ENCODE data around the gene EFNA1. TPM values are rescaled to one million over a fixed set of nuclear protein-coding genes. Genes with fewer than 3 reads are reported as not detected.

The EFNA1 gene
- total and polyA plus RNA-seq, 2 donors (not counting 3 experiments of a cell fraction or from before 2014, with no cell fraction given), result 107 to 289 TPM

- Histone ChIP-seq H3K4me2 (ENCODE audit: insufficient read depth, low read length) (no peak overlapping the region), H3K9me3 (replicated peaks; ENCODE audit: control insufficient read depth, insufficient read depth, low read length) (no peaks in the 10 kb centered on the region), H3K9ac (replicated peaks; ENCODE audit: extremely low read depth, insufficient read depth, low read length) (no peak overlapping the region), H3K9me1 (replicated peaks; ENCODE audit: control insufficient read depth, extremely low read depth, insufficient read depth, low read length) (no peaks in the 10 kb centered on the region), H3K27me3 (ENCODE audit: control insufficient read depth in 2 of 2, insufficient read depth in 2 of 2, low read length in 2 of 2) (peaks cover 35 to 46% of the 10 kb centered on the region in 2 experiments), H3K27ac (ENCODE audit: insufficient read depth, low read depth, low read length) (no peak overlapping the region), H4K20me1 (replicated peaks; ENCODE audit: control insufficient read depth, extremely low read depth, insufficient read depth, low read length) (no peaks in the 10 kb centered on the region), H3K79me2 (ENCODE audit: control insufficient read depth, insufficient read depth, low read length) (no peaks in the 10 kb centered on the region), H2AFZ (ENCODE audit: low read depth, low read length) (no peak overlapping the region), H3K36me3 (ENCODE audit: control insufficient read depth in 2 of 2, extremely low read depth in 1 of 2, insufficient read depth in 2 of 2, low read length in 2 of 2) (no peaks in the 10 kb centered on the region), H3K4me3 (replicated peaks in 1 of 3; ENCODE audit: insufficient read depth in 1 of 3, low read depth in 1 of 3, low read length in 3 of 3) (no peak overlapping the region), H3K4me1 (ENCODE audit: control insufficient read depth, extremely low read depth, insufficient read depth, low read length) (peaks cover 15% of the 10 kb centered on the region)
- FAIRE-seq, result no peak
- ChIA-PET POLR2A (no interaction called here), CTCF (interaction anchor here (1.0 to 1.4 kb wide), 4 partner anchors 20 to 175 kb away, joined by 3 to 5 read pairs (median 4); partner anchors contain the start of gene KRTCAP2)
- dilution Hi-C loops (cut with MboI; ENCODE audit: extremely low pct_ligation_motif_present, low sequenced_read_pairs), result no loop called here
- intact Hi-C loops (cut with micrococcal nuclease), result no loop called here
- no TSS peak for BruUV-seq (replicated peaks)
- TF ChIP-seq EZH2 (IDR thresholded peaks at IDR 0.05; ENCODE audit: borderline replicate concordance, low read depth, low read length, severe bottlenecking), result peak; percentile 84
- TF ChIP-seq MAX (IDR thresholded peaks at IDR 0.05; ENCODE audit: insufficient read depth, insufficient read length), result no peak
- no peak for DNase-seq (ENCODE audit: low read depth, low spot score)
Observed at GRCh38 chr1:155081472-155082300, 46.0 kb upstream of the EFNA1 start.

- DNase-seq (ENCODE audit: low read depth, low spot score), result no peak
- intact Hi-C loops (cut with micrococcal nuclease), result no loop called here
- no peak overlapping the region for H2AFZ ChIP-seq (ENCODE audit: low read depth, low read length)
- H3K4me3 ChIP-seq (replicated peaks in 1 of 3; ENCODE audit: insufficient read depth in 1 of 3, low read depth in 1 of 3, low read length in 3 of 3), result no peak overlapping the region
- no peak overlapping the region for H3K4me2 ChIP-seq (ENCODE audit: insufficient read depth, low read length)
- H3K9me1 ChIP-seq (replicated peaks; ENCODE audit: control insufficient read depth, extremely low read depth, insufficient read depth, low read length), result no peaks in the 10 kb centered on the region
- dilution Hi-C loops (cut with MboI; ENCODE audit: extremely low pct_ligation_motif_present, low sequenced_read_pairs), result no loop called here
- H3K79me2 ChIP-seq (ENCODE audit: control insufficient read depth, insufficient read depth, low read length), result no peaks in the 10 kb centered on the region
- ChIA-PET CTCF (interaction anchor here (1.0 kb wide), 1 partner anchor 176 kb away, joined by 3 read pairs; no protein-coding TSS in a partner anchor), POLR2A (no interaction called here)
- no peaks in the 10 kb centered on the region for H4K20me1 ChIP-seq (replicated peaks; ENCODE audit: control insufficient read depth, extremely low read depth, insufficient read depth, low read length)
- FAIRE-seq, result no peak
- no peak for TF ChIP-seq JUN (IDR thresholded peaks at IDR 0.05; ENCODE audit: borderline replicate concordance, insufficient read depth, insufficient read length, low read depth)
- TF ChIP-seq EZH2 (IDR thresholded peaks at IDR 0.05; ENCODE audit: borderline replicate concordance, low read depth, low read length, severe bottlenecking), result peak; percentile 17
- peaks cover 35 to 46% of the 10 kb centered on the region in 2 experiments for H3K27me3 ChIP-seq (ENCODE audit: control insufficient read depth in 2 of 2, insufficient read depth in 2 of 2, low read length in 2 of 2)
- BruUV-seq (replicated peaks), result no TSS peak
- H3K36me3 ChIP-seq (ENCODE audit: control insufficient read depth in 2 of 2, extremely low read depth in 1 of 2, insufficient read depth in 2 of 2, low read length in 2 of 2), result no peaks in the 10 kb centered on the region
- no peaks in the 10 kb centered on the region for H3K9me3 ChIP-seq (replicated peaks; ENCODE audit: control insufficient read depth, insufficient read depth, low read length)
- H3K4me1 ChIP-seq (ENCODE audit: control insufficient read depth, extremely low read depth, insufficient read depth, low read length), result peaks cover 15% of the 10 kb centered on the region
- H3K27ac ChIP-seq (ENCODE audit: insufficient read depth, low read depth, low read length), result no peak overlapping the region
- no peak overlapping the region for H3K9ac ChIP-seq (replicated peaks; ENCODE audit: extremely low read depth, insufficient read depth, low read length)
Observed at GRCh38 chr1:155082301-155083051, 45.2 kb upstream of the EFNA1 start.
